Loucy (cell line): Measurements from ENCODE around the gene MYOD1.

ENCODE experiments used
- H2AFZ ChIP-seq: fragments of 200-600 bp; sonication (generic); 2 replicates; pipeline ENCODE4 v1.6.0; 2016; ENCODE audit warnings: antibody characterized with exemption, mild to moderate bottlenecking, low read length, moderate library complexity
- H3F3A ChIP-seq: fragments of 200-600 bp; 2 replicates; pipeline ENCODE4 v1.6.0; 2016; ENCODE audit warnings: antibody characterized with exemption, low read depth, mild to moderate bottlenecking
- H3K27me3 ChIP-seq: fragments of 200-600 bp; sonication (generic); 2 replicates; pipeline ENCODE4 v1.6.1; 2014; ENCODE audit warnings: low read length, mild to moderate bottlenecking; ENCODE audit not compliant: insufficient read depth, poor library complexity, severe bottlenecking
- H3K36me3 ChIP-seq: fragments of 200-600 bp; sonication (generic); 2 replicates; pipeline ENCODE4 v1.6.1; 2016; ENCODE audit warnings: low read length; ENCODE audit not compliant: insufficient read depth
- H3K4me1 ChIP-seq: fragments of 200-600 bp; sonication (generic); 2 replicates; pipeline ENCODE4 v1.5.1; 2014; ENCODE audit warnings: low read length, mild to moderate bottlenecking; ENCODE audit not compliant: insufficient read depth, poor library complexity, severe bottlenecking
- H3K4me2 ChIP-seq: fragments of 200-600 bp; sonication (generic); 2 replicates; pipeline ENCODE4 v1.6.0; 2014; ENCODE audit warnings: antibody characterized with exemption, low read length, low read depth, mild to moderate bottlenecking; ENCODE audit not compliant: poor library complexity, severe bottlenecking
- H3K4me3 ChIP-seq: fragments of 200-600 bp; sonication (generic); 2 replicates; pipeline ENCODE4 v1.5.1; 2014; ENCODE audit warnings: low read length, mild to moderate bottlenecking, mixed read lengths; ENCODE audit not compliant: poor library complexity, severe bottlenecking
- H3K79me2 ChIP-seq: fragments of 200-600 bp; sonication (generic); 2 replicates; pipeline ENCODE4 v1.6.1; 2014; ENCODE audit warnings: low read length; ENCODE audit not compliant: insufficient read depth
- H3K9ac ChIP-seq: fragments of 200-600 bp; sonication (generic); 2 replicates; pipeline ENCODE4 v1.6.0; 2014; ENCODE audit warnings: mild to moderate bottlenecking, low read depth, low read length, moderate library complexity; ENCODE audit not compliant: poor library complexity, severe bottlenecking
- H3K9me2 ChIP-seq: fragments of 200-600 bp; sonication (generic); replicated peaks from 2 replicates; pipeline ENCODE4 v1.6.1; 2016; ENCODE audit warnings: low read depth, low read length, mixed read lengths
- H3K9me3 ChIP-seq: fragments of 200-600 bp; sonication (generic); 2 replicates; pipeline ENCODE4 v1.6.1; 2014; ENCODE audit warnings: mild to moderate bottlenecking, antibody characterized with exemption, low read length, low read depth; ENCODE audit not compliant: insufficient read depth
- H4K20me1 ChIP-seq: fragments of 200-600 bp; sonication (generic); 2 replicates; pipeline ENCODE4 v1.6.0; 2014; ENCODE audit warnings: antibody characterized with exemption, low read length, mild to moderate bottlenecking; ENCODE audit not compliant: insufficient read depth, poor library complexity, severe bottlenecking
- EZH2phosphoT487 ChIP-seq: fragments of 200-600 bp; IDR thresholded peaks from 2 replicates; pipeline ENCODE4 v1.6.1; 2018; ENCODE audit warnings: antibody characterized with exemption, mild to moderate bottlenecking, moderate library complexity, borderline replicate concordance
- TF ChIP-seq, protein P1 (sequence below): fragments of 200-600 bp; sonication (generic); conservative IDR thresholded peaks from 2 replicates; pipeline ENCODE4 v1.5.1; 2014; ENCODE audit warnings: mild to moderate bottlenecking, antibody characterized with exemption, low read length

MYOD1 gene

DNA sequence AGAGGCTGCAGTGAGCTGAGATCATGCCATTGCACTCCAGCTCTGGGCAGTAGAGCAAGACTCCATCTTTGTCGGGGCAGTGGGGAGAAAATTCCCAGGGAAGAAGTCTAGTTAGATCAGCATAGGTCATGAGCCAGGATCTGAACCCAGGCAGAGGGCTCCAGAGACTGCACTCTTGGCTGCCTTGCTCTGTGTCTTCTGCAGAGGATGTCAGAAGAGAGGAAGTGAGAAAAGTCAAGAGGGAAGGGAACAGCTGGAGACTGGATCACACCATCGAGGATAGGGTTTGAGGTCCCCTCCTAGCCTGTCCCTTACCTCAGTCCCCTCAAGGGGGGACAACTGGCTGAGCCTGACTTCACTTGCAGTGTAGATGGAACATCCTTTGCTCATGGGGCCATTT, 5.8 kb downstream of the MYOD1 start:
- TF ChIP-seq, protein P1, sequence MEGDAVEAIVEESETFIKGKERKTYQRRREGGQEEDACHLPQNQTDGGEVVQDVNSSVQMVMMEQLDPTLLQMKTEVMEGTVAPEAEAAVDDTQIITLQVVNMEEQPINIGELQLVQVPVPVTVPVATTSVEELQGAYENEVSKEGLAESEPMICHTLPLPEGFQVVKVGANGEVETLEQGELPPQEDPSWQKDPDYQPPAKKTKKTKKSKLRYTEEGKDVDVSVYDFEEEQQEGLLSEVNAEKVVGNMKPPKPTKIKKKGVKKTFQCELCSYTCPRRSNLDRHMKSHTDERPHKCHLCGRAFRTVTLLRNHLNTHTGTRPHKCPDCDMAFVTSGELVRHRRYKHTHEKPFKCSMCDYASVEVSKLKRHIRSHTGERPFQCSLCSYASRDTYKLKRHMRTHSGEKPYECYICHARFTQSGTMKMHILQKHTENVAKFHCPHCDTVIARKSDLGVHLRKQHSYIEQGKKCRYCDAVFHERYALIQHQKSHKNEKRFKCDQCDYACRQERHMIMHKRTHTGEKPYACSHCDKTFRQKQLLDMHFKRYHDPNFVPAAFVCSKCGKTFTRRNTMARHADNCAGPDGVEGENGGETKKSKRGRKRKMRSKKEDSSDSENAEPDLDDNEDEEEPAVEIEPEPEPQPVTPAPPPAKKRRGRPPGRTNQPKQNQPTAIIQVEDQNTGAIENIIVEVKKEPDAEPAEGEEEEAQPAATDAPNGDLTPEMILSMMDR = no peak
- TF ChIP-seq EZH2phosphoT487 = no peak
- Histone ChIP-seq H3K4me2 (no peak overlapping the region), H3K9me3 (no peaks in the 10 kb centered on the region), H3K4me1 (no peaks in the 10 kb centered on the region), H3K36me3 (no peaks in the 10 kb centered on the region), H4K20me1 (no peaks in the 10 kb centered on the region), H3F3A (no peaks in the 10 kb centered on the region), H2AFZ (no peak overlapping the region), H3K79me2 (no peaks in the 10 kb centered on the region), H3K4me3 (no peak overlapping the region), H3K9ac (no peak overlapping the region), H3K27me3 (no peaks in the 10 kb centered on the region), H3K9me2 (no peaks in the 10 kb centered on the region)

DNA sequence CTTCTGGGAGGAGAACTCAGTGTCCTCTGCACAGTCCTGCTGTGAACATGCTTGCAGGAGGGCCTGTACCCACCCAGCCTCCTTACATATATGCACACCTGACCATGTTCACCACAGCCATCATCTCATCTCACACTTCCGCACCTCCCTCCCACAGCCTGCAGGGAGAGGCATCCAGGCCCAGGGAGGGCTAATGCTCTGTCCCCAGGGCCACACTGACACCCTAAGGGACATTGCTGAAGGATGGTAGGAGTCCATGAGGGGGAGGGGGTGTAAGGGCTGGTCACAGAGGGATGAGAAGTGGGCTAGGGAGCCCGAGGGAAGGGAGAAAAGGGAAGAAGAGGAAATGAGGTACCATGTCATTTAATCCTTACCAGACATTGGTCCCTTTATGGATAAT, 10.8 kb downstream of the MYOD1 start:
- Histone ChIP-seq H2AFZ (no peak overlapping the region), H3K27me3 (no peaks in the 10 kb centered on the region), H3K9me2 (no peaks in the 10 kb centered on the region), H3K4me3 (no peak overlapping the region), H3K9me3 (no peaks in the 10 kb centered on the region), H3K36me3 (no peaks in the 10 kb centered on the region), H3K4me1 (no peaks in the 10 kb centered on the region), H4K20me1 (no peaks in the 10 kb centered on the region), H3K79me2 (no peaks in the 10 kb centered on the region), H3K9ac (no peak overlapping the region), H3F3A (no peaks in the 10 kb centered on the region), H3K4me2 (no peak overlapping the region)
- TF ChIP-seq, protein P1 = no peak
- no peak for TF ChIP-seq EZH2phosphoT487

DNA sequence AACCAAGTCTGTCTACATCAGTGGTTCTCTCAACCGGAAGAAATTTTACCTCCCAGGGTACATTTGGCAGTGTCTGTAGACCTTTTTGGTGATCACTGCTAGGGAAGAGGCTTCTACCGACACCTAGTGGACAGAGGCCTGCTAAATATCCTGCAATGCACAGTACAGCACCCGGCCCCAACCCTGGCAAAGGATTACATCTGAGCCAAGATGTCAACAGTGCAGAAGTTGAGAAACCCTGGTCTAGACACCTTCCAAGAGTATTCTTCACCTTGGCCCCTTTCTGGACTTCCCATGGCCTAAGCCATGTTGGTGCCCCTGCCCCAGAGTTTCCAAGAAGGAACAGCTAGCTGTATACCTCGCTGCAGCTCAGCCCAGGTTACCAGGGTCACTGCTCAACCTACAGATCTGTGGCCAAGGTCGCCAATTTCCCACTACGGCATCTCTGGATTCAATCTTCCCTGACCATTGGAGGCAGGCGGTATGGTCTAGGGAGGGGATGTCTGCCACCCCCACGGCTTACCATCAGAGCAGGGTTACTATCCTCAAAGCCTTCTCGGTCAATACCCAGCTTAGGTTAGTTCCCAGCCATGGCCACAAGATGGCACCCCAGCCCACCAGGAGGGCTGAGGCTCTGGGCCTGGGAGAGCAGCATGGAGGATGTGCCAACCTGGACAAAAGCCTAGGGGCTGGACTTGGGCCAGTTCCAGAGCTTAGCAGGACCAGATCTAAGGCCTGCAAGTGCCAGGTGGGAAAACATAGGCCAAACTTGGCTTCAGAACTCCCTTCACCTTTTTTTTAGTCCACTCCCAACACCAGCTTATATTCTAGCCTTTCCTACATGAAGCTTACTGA, 11.5 kb downstream of the MYOD1 start:
- Histone ChIP-seq H3K9me2 (no peaks in the 10 kb centered on the region), H3K79me2 (no peaks in the 10 kb centered on the region), H3K27me3 (no peaks in the 10 kb centered on the region), H3K9me3 (no peaks in the 10 kb centered on the region), H4K20me1 (no peaks in the 10 kb centered on the region), H3K4me1 (no peaks in the 10 kb centered on the region), H2AFZ (no peak overlapping the region), H3K9ac (no peak overlapping the region), H3K4me2 (no peak overlapping the region), H3K4me3 (no peak overlapping the region), H3F3A (no peaks in the 10 kb centered on the region), H3K36me3 (no peaks in the 10 kb centered on the region)
- TF ChIP-seq EZH2phosphoT487 = no peak
- TF ChIP-seq, protein P1 = peak; percentile 77
